Astrocyte of the spinal cord (primary cell): Measurements from ENCODE around the gene FAM131B.

Experiments
- DNase-seq: peaks from one replicate; pipeline ENCODE4 v3.0.0; 2011; ENCODE audit warnings: low read depth, low spot score
- H3K4me3 ChIP-seq: 2 replicates; pipeline ENCODE4 v1.5.1; 2011; ENCODE audit warnings: low read depth, mild to moderate bottlenecking, low read length, moderate library complexity
- CTCF ChIP-seq: IDR thresholded peaks from 2 replicates; pipeline ENCODE4 v1.5.1; 2012; ENCODE audit warnings: low read depth, mild to moderate bottlenecking, low read length, inconsistent platforms
- in situ Hi-C: cut with HindIII; loops from 2 replicates; pipeline ENCODE4 v1.10.0; 2017; ENCODE audit warnings: low sequenced_read_pairs

The FAM131B gene

GRCh38 chr7:143385891-143386781, 23.6 kb upstream of the FAM131B start:
- no peak overlapping the region for H3K4me3 ChIP-seq
- TF ChIP-seq CTCF: no peak
- DNase-seq: no peak
- in situ Hi-C loops: no loop called here

- DNase-seq: no peak
- H3K4me3 ChIP-seq: peak overlapping the region; percentile 95
- no peak for TF ChIP-seq CTCF
- in situ Hi-C loops: no loop called here
Measured at GRCh38 chr7:143384661-143385631, 22.4 kb upstream of the FAM131B start.

- in situ Hi-C loops: no loop called here
- TF ChIP-seq CTCF: no peak
- peak overlapping the region; percentile 95 for H3K4me3 ChIP-seq
- DNase-seq: no peak
Measured at GRCh38 chr7:143384148-143384547, 21.6 kb upstream of the FAM131B start.

- in situ Hi-C loops: no loop called here
- DNase-seq: no peak
- peak overlapping the region; percentile 95 for H3K4me3 ChIP-seq
- no peak for TF ChIP-seq CTCF
Measured at GRCh38 chr7:143383642-143383957, 21.1 kb upstream of the FAM131B start.

GRCh38 chr7:143382791-143383641, 20.5 kb upstream of the FAM131B start:
- H3K4me3 ChIP-seq: peak overlapping the region; percentile 95
- no peak for DNase-seq
- in situ Hi-C loops: no loop called here
- no peak for TF ChIP-seq CTCF

- peak overlapping the region; percentile 95 for H3K4me3 ChIP-seq
- DNase-seq: no peak
- no peak for TF ChIP-seq CTCF
- in situ Hi-C loops: no loop called here
Measured at GRCh38 chr7:143382126-143382790, 19.7 kb upstream of the FAM131B start.
